ENCODE measurements around the gene MRPL14. TPM values are rescaled to one million over a fixed set of nuclear protein-coding genes. Genes with fewer than 3 reads are reported as not detected.

MRPL14 gene
- total and polyA plus RNA-seq, 9 of the 15 experiments (the other 6 are each of a cell fraction or from before 2014, with no cell fraction given): 126 to 424 (median 165) TPM

DNA sequence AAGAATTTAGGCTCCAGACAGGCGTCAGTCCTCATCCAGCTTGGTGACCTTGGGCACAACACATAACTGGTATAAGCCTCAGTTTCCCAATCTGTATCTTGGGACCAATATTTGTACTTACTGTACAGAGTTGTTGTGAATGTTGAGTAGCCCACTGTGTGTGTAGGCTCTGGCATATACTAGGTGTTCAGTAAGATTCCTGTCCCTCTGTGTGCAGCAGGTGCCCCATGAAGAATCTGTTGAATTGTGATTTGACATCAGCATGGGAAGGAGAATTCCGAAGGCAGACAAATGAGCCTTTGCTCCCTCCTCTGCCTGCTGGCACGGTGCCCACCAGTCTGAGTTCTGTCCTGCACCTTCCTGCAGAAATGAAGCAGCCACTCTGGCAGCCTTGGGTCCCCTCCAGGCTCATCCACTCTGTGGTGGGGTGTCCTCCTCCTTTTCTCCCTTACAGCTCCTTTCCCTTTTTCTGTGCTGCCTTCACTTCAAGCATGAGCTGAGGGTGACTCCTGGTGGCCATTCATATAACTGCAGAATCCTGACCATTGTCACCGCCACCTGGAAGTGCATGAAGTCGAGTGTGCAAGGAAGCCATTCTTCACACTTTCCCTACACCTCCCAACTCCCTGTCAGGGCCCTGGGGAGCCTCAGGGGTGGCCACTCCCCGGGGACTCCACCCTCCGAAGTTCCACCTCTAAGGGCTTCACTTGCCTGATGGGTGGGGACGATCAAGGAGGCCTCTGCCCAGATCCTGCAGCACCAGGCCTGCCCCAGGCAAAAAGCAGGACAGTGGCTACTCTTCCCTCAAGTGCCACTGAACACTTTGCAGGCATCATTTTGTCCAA lies 48.2 kb downstream of the MRPL14 start (continued):
- TF ChIP-seq NONO (IDR thresholded peaks at IDR 0.05; ENCODE audit: low read depth in 2 of 2, low read length in 1 of 2): 0 out of 4 replicates have a peak, but pooled peaks of 1 of the 2 experiments have one; percentile 30
- TF ChIP-seq XRCC5 (IDR thresholded peaks at IDR 0.05; ENCODE audit: low read depth, low read length): 0 out of 2 replicates have a peak, but pooled peaks have one; percentile 27
- TF ChIP-seq, protein P1, sequence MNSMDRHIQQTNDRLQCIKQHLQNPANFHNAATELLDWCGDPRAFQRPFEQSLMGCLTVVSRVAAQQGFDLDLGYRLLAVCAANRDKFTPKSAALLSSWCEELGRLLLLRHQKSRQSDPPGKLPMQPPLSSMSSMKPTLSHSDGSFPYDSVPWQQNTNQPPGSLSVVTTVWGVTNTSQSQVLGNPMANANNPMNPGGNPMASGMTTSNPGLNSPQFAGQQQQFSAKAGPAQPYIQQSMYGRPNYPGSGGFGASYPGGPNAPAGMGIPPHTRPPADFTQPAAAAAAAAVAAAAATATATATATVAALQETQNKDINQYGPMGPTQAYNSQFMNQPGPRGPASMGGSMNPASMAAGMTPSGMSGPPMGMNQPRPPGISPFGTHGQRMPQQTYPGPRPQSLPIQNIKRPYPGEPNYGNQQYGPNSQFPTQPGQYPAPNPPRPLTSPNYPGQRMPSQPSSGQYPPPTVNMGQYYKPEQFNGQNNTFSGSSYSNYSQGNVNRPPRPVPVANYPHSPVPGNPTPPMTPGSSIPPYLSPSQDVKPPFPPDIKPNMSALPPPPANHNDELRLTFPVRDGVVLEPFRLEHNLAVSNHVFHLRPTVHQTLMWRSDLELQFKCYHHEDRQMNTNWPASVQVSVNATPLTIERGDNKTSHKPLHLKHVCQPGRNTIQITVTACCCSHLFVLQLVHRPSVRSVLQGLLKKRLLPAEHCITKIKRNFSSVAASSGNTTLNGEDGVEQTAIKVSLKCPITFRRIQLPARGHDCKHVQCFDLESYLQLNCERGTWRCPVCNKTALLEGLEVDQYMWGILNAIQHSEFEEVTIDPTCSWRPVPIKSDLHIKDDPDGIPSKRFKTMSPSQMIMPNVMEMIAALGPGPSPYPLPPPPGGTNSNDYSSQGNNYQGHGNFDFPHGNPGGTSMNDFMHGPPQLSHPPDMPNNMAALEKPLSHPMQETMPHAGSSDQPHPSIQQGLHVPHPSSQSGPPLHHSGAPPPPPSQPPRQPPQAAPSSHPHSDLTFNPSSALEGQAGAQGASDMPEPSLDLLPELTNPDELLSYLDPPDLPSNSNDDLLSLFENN (IDR thresholded peaks at IDR 0.05; ENCODE audit: low read depth in 2 of 2, low read length in 2 of 2): no peak
- TF ChIP-seq, protein P2, sequence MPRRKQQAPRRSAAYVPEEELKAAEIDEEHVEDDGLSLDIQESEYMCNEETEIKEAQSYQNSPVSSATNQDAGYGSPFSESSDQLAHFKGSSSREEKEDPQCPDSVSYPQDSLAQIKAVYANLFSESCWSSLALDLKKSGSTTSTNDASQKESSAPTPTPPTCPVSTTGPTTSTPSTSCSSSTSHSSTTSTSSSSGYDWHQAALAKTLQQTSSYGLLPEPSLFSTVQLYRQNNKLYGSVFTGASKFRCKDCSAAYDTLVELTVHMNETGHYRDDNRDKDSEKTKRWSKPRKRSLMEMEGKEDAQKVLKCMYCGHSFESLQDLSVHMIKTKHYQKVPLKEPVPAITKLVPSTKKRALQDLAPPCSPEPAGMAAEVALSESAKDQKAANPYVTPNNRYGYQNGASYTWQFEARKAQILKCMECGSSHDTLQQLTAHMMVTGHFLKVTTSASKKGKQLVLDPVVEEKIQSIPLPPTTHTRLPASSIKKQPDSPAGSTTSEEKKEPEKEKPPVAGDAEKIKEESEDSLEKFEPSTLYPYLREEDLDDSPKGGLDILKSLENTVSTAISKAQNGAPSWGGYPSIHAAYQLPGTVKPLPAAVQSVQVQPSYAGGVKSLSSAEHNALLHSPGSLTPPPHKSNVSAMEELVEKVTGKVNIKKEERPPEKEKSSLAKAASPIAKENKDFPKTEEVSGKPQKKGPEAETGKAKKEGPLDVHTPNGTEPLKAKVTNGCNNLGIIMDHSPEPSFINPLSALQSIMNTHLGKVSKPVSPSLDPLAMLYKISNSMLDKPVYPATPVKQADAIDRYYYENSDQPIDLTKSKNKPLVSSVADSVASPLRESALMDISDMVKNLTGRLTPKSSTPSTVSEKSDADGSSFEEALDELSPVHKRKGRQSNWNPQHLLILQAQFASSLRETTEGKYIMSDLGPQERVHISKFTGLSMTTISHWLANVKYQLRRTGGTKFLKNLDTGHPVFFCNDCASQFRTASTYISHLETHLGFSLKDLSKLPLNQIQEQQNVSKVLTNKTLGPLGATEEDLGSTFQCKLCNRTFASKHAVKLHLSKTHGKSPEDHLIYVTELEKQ (CRISPR knock-in tag; IDR thresholded peaks at IDR 0.05): no peak
- TF ChIP-seq SRSF7 (optimal IDR thresholded peaks at IDR 0.05; ENCODE audit: low read depth, low read length): no peak
- TF ChIP-seq PCBP1 (IDR thresholded peaks at IDR 0.05; ENCODE audit: low read depth, low read length, poor library complexity, severe bottlenecking): no peak
- TF ChIP-seq ARNT (IDR thresholded peaks at IDR 0.05): 0 out of 4 replicates have a peak, but pooled peaks of 1 of the 2 experiments have one; percentile 27
- TF ChIP-seq ZKSCAN3 (CRISPR knock-in tag; IDR thresholded peaks at IDR 0.05): no peak
- no peak for TF ChIP-seq ZFP30 (CRISPR knock-in tag; IDR thresholded peaks at IDR 0.05; ENCODE audit: borderline replicate concordance)
- no peak for TF ChIP-seq MECOM (CRISPR knock-in tag; IDR thresholded peaks at IDR 0.05)
- no peak for TF ChIP-seq RBM17 (IDR thresholded peaks at IDR 0.05; ENCODE audit: borderline replicate concordance, low read depth, low read length)
- TF ChIP-seq SNRNP70 (optimal IDR thresholded peaks at IDR 0.05; ENCODE audit: low read depth, low read length): no peak
- TF ChIP-seq SRF (CRISPR knock-in tag; IDR thresholded peaks at IDR 0.05): 0 out of 4 replicates have a peak, but pooled peaks of 1 of the 2 experiments have one; percentile 52
- TF ChIP-seq CC2D1A (IDR thresholded peaks at IDR 0.05): peak; percentile 94
- no peak for TF ChIP-seq ILF3 (IDR thresholded peaks at IDR 0.05; ENCODE audit: borderline replicate concordance)
- peak; percentile 57; the same call in 1 of the 2 replicates for TF ChIP-seq SOX6 (IDR thresholded peaks at IDR 0.05)
- peak; percentile 49 for TF ChIP-seq ZFP36 (IDR thresholded peaks at IDR 0.05; ENCODE audit: low read depth, low read length, partially characterized antibody)
- TF ChIP-seq PHB (CRISPR knock-in tag; IDR thresholded peaks at IDR 0.05): no peak
- TF ChIP-seq, protein P3, sequence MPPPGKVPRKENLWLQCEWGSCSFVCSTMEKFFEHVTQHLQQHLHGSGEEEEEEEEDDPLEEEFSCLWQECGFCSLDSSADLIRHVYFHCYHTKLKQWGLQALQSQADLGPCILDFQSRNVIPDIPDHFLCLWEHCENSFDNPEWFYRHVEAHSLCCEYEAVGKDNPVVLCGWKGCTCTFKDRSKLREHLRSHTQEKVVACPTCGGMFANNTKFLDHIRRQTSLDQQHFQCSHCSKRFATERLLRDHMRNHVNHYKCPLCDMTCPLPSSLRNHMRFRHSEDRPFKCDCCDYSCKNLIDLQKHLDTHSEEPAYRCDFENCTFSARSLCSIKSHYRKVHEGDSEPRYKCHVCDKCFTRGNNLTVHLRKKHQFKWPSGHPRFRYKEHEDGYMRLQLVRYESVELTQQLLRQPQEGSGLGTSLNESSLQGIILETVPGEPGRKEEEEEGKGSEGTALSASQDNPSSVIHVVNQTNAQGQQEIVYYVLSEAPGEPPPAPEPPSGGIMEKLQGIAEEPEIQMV (tag; conservative IDR thresholded peaks at IDR 0.05; ENCODE audit: low read depth): no peak

All from K562 (cell line).